ENCODE data around the gene CNGA1.

The CNGA1 gene

DNA sequence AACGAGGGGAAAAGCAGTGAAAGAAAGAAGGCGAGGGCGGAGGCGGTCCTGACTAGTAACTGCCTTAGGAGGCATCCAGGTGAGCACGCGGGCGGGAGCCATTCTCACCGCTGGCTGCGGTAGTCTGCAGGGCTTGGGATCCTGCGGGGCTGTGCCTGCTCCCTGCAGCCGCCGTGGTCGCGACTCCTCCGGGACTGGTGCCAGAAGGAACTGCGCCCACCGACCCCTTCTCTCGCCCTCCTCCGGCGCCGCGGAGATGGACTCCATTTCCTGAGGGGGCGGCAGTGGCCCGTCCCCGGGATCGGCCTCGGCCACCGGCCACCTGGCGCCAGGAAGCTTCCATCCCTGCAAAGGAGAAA is 102.6 kb downstream of the CNGA1 start:
- peak in 1 of 2 donors; percentile 0 for DNase-seq (ENCODE audit: extremely low read depth in 1 of 2, low read depth in 1 of 2)

DNA sequence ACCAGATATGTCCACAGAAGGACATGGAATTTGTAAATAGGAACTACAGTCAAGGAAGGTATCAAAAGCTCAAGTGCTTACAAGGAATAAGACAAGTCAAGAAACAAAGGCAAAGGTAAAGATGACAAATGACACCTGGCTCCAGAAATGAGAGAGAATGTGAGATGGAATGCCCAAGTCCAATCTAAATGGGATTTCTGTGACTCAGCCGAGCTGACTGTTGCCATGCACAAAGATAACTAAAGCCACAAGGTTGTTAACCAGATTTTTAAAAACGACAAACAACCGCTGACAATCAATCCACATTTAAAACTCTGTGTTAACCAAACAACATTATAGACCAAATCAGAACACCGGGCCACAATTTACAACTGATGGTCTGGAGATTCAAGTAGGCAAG is 103.2 kb downstream of the CNGA1 start:
- no peak for DNase-seq (ENCODE audit: extremely low read depth in 1 of 2, low read depth in 1 of 2)

DNA sequence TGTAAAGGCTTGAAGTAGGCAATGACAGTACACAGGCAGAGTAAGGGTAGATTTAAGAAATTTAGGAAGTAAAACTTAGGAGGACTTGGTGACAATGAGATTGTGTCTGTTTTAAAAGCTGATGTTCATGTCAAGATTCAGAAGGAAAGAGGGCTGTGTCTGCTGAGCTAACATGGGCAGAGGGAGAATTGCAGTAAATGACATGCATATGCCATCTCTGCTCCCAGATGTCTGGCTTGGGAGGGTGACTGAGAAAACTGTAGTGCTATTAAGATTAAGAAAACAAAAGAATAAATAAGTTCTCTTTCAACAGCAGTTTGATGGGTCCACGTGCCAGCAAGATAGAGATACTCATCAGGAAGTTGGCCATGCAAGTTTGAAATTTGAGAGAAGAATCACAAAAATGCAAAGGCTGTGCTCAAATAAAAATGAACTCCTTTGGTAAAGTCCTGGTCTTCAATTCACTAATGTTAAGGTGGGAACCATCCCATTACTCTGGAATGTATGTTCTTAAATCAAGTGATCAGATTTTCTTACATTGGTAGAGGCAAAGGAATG is 109.3 kb downstream of the CNGA1 start:
- DNase-seq (ENCODE audit: extremely low read depth in 1 of 2, low read depth in 1 of 2), result no peak

DNA sequence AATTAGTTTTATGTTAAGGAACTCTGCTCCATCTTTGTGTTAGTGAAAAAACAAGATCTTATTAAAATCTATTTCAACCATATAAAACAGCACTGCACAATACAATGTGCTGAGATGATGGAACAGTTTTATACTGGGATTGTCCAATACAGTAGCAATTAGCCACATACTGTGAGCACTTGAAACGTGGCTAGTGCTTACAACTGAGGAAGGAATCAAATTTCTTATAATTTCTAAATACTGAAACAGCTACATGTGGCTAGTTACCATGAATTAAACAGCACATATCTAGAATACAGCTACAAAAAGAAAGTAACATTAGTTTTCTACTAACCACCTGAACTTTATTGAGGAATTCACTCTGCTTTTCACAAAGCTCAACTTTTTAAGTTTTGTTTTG is 116.8 kb downstream of the CNGA1 start:
- no peak for DNase-seq (ENCODE audit: extremely low read depth in 1 of 2, low read depth in 1 of 2)

DNA sequence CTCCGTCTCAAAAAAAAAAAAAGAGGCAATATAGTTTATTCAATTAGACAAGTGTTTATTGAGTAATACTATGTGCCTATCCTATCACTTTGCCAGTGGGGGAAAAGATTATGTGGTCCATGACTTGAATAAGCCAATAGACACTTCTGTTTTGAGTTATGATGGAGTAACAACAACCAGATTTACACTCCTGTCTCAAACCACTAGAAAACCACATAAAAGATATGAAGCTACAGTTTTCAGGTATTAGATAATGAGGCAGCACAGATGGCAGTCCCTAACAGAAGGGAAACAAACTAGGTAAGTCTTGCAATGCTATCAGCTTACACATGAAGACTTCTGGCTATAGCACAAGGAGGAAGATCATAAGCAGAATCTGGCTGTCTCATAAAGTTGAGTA is 124.6 kb downstream of the CNGA1 start:
- no peak for DNase-seq (ENCODE audit: extremely low read depth in 1 of 2, low read depth in 1 of 2)
